BLaER1 treated with 17β-estradiol and CSF1 and Interleukin-3, amounts not matched to agents 10 nM and 100 nM (cell line): Measurements from ENCODE around the gene BACH2.
A peak's percentile ranks its signal among the peaks of the same experiment; 100 is the strongest.

Source experiments
- H3K27ac ChIP-seq, 11 experiments: shearing (Covaris generic); formaldehyde crosslinking; 2 replicates each; pipeline ENCODE4 v1.8.1; 2022
- H3K27me3 ChIP-seq, 11 experiments: shearing (Covaris generic); formaldehyde crosslinking; 2 replicates each; pipeline ENCODE4 v1.8.1; 2022
- H3K36me3 ChIP-seq, 11 experiments: shearing (Covaris generic); formaldehyde crosslinking; 2 replicates each; pipeline ENCODE4 v1.8.1; 2022
- H3K4me1 ChIP-seq, 10 experiments: shearing (Covaris generic); formaldehyde crosslinking; 2 replicates each; pipeline ENCODE4 v1.8.1; 2022
- H3K4me2 ChIP-seq, 11 experiments: shearing (Covaris generic); formaldehyde crosslinking; 2 replicates each; pipeline ENCODE4 v1.8.1; 2022
- H3K4me3 ChIP-seq, 10 experiments: shearing (Covaris generic); formaldehyde crosslinking; 2 replicates each; pipeline ENCODE4 v1.8.1; 2022
- H3K9ac ChIP-seq, 11 experiments: shearing (Covaris generic); formaldehyde crosslinking; 2 replicates each; pipeline ENCODE4 v1.8.1; 2022
- H3K9me3 ChIP-seq, 11 experiments: shearing (Covaris generic); formaldehyde crosslinking; replicated peaks in 1 of 11; 2 replicates each; pipeline ENCODE4 v1.8.1; 2022
- H4K20me1 ChIP-seq, 11 experiments: shearing (Covaris generic); formaldehyde crosslinking; 2 replicates each; pipeline ENCODE4 v1.8.1; 2022
- Cebpa-rat ChIP-seq, 11 experiments: shearing (Covaris generic); IDR thresholded peaks; 2 replicates each; pipeline ENCODE4 v1.8.1; 2022

BACH2 gene

DNA sequence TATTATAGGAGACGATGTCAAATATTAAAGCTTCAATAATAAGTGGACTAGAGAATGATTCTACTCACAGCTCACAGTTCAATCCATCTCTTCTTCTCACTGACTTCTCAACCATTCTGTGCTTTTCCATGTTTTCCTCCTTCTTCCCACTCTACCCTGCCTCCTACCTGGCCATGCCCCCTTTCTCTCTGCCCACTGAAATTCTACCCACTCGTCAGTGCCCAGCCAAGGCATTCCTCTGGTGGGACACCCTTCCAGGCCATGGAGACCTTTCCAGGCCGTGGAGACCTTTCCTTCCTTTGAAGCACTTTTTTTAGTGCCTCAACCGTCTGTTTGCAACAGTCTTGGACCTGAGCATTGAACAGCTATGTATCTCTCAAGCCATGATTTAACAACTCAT lies 18.5 kb downstream of the BACH2 start:
- no peak overlapping the region for H3K9ac ChIP-seq
- no peak overlapping the region for H3K4me3 ChIP-seq
- peaks cover 0 to 33% (median 0%) of the 10 kb centered on the region in 11 experiments; a peak in 2 of 22 replicates for H4K20me1 ChIP-seq
- peaks cover 0 to 21% (median 9%) of the 10 kb centered on the region in 10 experiments; a peak in 15 of 20 replicates for H3K4me1 ChIP-seq
- H3K27ac ChIP-seq: no peak overlapping the region
- H3K4me2 ChIP-seq: no peak overlapping the region
- TF ChIP-seq Cebpa-rat (IDR thresholded peaks at IDR 0.05): no peak
- peaks cover 0 to 4% (median 0%) of the 10 kb centered on the region in 11 experiments; a peak in 5 of 22 replicates for H3K9me3 ChIP-seq
- no peaks in the 10 kb centered on the region for H3K27me3 ChIP-seq
- peaks cover 0 to 20% (median 0%) of the 10 kb centered on the region in 11 experiments; a peak in 7 of 22 replicates for H3K36me3 ChIP-seq

DNA sequence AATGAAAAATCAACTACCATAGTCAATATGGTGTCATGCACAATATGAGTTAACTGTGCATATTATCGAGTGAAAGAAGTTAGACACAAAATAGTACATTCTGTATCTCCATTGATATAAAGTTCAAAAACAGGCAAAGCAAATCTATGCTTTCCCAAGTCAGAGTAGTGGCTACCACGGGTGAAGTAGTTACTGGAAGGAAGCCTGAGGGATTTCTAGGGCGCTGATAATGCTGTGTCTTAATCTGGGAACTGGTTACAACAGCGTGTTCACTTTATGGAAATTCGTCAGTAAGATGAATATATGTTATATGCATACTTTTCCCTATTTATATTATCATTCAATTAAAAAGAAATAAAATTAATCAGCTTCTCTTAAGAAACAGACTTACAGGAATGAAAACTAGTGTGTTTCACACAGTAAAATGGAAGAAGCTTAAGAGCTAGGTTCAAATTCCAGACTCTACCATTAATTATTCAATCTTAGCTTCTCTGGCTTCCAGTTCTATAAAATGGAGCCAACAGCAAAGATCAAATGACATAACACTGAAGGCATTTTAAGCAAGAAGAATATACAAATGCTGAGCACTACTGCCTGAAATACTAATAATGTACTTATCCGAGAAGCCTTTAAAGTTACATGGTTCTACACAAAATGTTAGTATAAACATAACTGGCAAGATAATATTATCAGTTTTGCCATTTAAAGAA lies 19.2 kb downstream of the BACH2 start:
- H3K9ac ChIP-seq: no peak overlapping the region
- peaks cover 0 to 24% (median 0%) of the 10 kb centered on the region in 11 experiments; a peak in 8 of 22 replicates for H3K36me3 ChIP-seq
- H4K20me1 ChIP-seq: peaks cover 0 to 38% (median 0%) of the 10 kb centered on the region in 11 experiments; a peak in 2 of 22 replicates
- H3K9me3 ChIP-seq: peaks cover 0 to 9% (median 0%) of the 10 kb centered on the region in 11 experiments; a peak in 5 of 22 replicates
- H3K4me2 ChIP-seq: no peak overlapping the region
- H3K27me3 ChIP-seq: no peaks in the 10 kb centered on the region
- H3K4me1 ChIP-seq: peaks cover 0 to 19% (median 8%) of the 10 kb centered on the region in 10 experiments; a peak in 14 of 20 replicates
- no peak overlapping the region for H3K4me3 ChIP-seq
- H3K27ac ChIP-seq: no peak overlapping the region
- no peak for TF ChIP-seq Cebpa-rat (IDR thresholded peaks at IDR 0.05)

DNA sequence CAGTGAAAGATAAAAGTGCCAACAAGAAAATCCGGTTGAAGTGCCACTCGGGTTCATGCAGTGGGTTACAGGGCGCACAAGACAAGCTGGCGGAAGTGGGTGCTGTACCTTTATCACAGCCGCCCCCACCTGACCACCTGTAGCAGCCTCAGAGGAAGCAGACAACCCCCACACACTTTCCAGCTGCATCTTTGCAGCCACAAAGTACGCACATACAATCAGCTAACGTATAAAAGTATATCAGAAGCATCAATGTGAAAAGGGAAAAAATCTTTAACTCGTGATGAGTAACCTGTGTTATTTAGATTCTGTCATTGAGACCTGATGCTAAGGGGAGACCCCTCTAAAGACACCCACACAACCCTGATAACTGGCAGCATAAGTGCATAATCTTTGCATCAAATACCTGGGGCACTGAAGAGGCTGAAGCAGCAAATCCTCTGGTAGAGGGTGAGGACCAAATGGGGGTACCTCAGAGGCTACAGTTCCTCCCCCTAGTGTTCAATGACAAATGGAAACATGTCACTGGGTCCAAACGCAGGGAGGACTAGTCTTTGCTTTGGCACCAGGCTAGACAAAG lies 22.1 kb downstream of the BACH2 start:
- peaks cover 0 to 44% (median 17%) of the 10 kb centered on the region in 11 experiments; a peak in 11 of 22 replicates for H3K36me3 ChIP-seq
- peaks cover 0 to 28% (median 0%) of the 10 kb centered on the region in 11 experiments; a peak in 2 of 22 replicates for H4K20me1 ChIP-seq
- no peak overlapping the region for H3K4me3 ChIP-seq
- peak overlapping the region in 5 of 11 experiments; percentile 5 to 34 (median 20); a peak in 5 of 22 replicates for H3K4me2 ChIP-seq
- TF ChIP-seq Cebpa-rat (IDR thresholded peaks at IDR 0.05): no peak
- H3K27me3 ChIP-seq: no peaks in the 10 kb centered on the region
- peaks cover 0 to 15% (median 8%) of the 10 kb centered on the region in 10 experiments; a peak in 13 of 20 replicates for H3K4me1 ChIP-seq
- H3K9me3 ChIP-seq: peaks cover 0 to 34% (median 16%) of the 10 kb centered on the region in 11 experiments; a peak in 16 of 22 replicates
- H3K9ac ChIP-seq: no peak overlapping the region
- 0 out of 22 replicates have a peak overlapping the region, but pooled peaks of 1 of the 11 experiments have one; percentile 2 for H3K27ac ChIP-seq

DNA sequence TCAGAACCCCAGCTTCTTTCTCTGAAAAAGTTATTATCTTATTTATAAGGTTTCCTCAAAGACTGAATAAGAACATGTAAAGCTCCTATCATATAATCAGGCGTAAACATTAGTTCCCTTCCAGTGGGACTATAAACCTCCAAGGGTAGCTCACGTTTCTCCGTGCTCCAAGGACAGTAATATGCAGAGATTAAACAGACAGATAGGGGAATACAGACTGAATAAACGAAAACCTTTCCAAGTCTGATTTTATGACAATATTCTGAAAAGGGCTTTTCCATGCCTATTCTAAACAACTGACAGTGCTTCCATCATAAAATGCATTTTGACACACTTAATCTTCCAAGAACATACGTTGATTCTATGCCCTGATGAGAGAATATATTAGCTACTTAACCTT lies 22.8 kb downstream of the BACH2 start:
- Histone ChIP-seq H3K4me1 (peaks cover 0 to 19% (median 8%) of the 10 kb centered on the region in 10 experiments; a peak in 13 of 20 replicates), H3K27me3 (no peaks in the 10 kb centered on the region), H3K9ac (no peak overlapping the region), H3K27ac (no peak overlapping the region), H3K36me3 (peaks cover 0 to 47% (median 17%) of the 10 kb centered on the region in 11 experiments; a peak in 11 of 22 replicates), H3K4me2 (no peak overlapping the region), H4K20me1 (peaks cover 0 to 28% (median 0%) of the 10 kb centered on the region in 11 experiments; a peak in 2 of 22 replicates), H3K9me3 (peaks cover 0 to 34% (median 16%) of the 10 kb centered on the region in 11 experiments; a peak in 16 of 22 replicates), H3K4me3 (no peak overlapping the region)
- no peak for TF ChIP-seq Cebpa-rat (IDR thresholded peaks at IDR 0.05)

DNA sequence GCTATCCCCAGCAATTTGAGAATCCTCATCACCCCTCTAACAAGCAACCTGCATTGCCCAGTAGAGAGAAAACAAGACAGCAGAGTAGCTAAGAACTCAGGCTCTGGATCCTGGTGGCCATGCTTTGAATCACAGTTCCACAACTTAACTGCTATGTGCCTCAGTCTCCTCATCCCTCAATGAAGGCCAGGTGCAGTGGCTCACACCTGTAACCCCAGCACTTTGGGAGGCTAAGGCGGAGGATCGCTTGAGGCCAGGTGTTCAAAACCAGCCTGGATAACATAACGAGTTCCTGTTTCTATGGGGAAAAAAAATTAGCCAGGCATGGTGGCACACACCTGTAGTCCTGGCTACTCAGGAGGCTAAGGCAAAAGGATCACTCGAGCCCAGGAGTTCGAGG lies 23.7 kb downstream of the BACH2 start:
- Histone ChIP-seq H3K27me3 (no peaks in the 10 kb centered on the region), H3K9me3 (peaks cover 0 to 34% (median 16%) of the 10 kb centered on the region in 11 experiments; a peak in 16 of 22 replicates), H3K27ac (no peak overlapping the region), H3K9ac (no peak overlapping the region), H3K4me2 (no peak overlapping the region), H4K20me1 (peaks cover 0 to 28% (median 0%) of the 10 kb centered on the region in 11 experiments; a peak in 2 of 22 replicates), H3K4me3 (no peak overlapping the region), H3K36me3 (peaks cover 0 to 51% (median 17%) of the 10 kb centered on the region in 11 experiments; a peak in 11 of 22 replicates), H3K4me1 (peaks cover 0 to 19% (median 8%) of the 10 kb centered on the region in 10 experiments; a peak in 13 of 20 replicates)
- TF ChIP-seq Cebpa-rat (IDR thresholded peaks at IDR 0.05): no peak

DNA sequence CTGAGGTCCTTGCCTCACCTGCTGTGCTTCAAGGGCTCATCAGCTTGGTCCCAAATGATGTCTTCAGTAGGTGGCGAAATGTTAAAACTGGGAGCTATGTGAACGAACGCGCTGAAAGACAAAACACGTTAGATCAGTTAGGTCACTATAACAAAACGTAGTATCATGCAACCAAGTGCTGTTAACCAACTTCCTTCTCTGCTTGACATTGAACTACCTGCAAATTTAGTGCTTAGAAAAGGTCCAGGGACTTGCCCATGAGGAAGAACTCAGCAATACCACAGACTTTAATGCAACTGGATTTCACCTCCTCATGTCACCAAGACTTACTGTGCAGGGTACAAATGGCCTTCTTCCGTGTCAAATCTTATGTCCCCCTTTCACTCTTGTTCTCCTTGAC lies 24.8 kb downstream of the BACH2 start:
- Histone ChIP-seq H3K36me3 (peaks cover 0 to 58% (median 17%) of the 10 kb centered on the region in 11 experiments; a peak in 11 of 22 replicates), H3K27ac (no peak overlapping the region), H3K4me3 (no peak overlapping the region), H3K27me3 (no peaks in the 10 kb centered on the region), H4K20me1 (peaks cover 0 to 36% (median 0%) of the 10 kb centered on the region in 11 experiments; a peak in 2 of 22 replicates), H3K4me1 (peaks cover 0 to 19% (median 8%) of the 10 kb centered on the region in 10 experiments; a peak in 14 of 20 replicates), H3K9me3 (peaks cover 0 to 34% (median 16%) of the 10 kb centered on the region in 11 experiments; a peak in 16 of 22 replicates), H3K4me2 (no peak overlapping the region), H3K9ac (no peak overlapping the region)
- no peak for TF ChIP-seq Cebpa-rat (IDR thresholded peaks at IDR 0.05)

DNA sequence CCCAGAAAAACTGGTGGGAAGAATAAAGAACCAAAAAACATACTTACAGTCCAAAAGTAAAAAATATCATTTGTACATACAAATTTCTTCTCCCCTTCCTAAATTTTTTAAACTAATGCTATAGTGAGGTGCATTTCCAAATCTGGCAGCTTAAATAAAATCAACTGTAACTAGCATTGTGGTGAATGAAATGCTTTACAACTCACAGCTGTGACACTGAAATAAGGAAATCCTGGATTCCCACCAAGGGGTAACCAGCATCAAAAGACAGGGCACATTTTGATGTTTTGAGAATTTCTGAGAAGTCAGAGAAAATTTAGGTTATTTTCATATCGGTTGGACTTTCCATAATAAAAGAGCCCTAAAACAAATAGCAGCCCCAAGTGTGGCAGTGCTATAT lies 27.3 kb downstream of the BACH2 start:
- peaks cover 0 to 46% (median 0%) of the 10 kb centered on the region in 11 experiments; a peak in 2 of 22 replicates for H4K20me1 ChIP-seq
- TF ChIP-seq Cebpa-rat (IDR thresholded peaks at IDR 0.05): no peak
- H3K9me3 ChIP-seq: peaks cover 0 to 34% (median 16%) of the 10 kb centered on the region in 11 experiments; a peak in 16 of 22 replicates
- H3K4me1 ChIP-seq: peaks cover 0 to 8% (median 1%) of the 10 kb centered on the region in 10 experiments; a peak in 11 of 20 replicates
- H3K36me3 ChIP-seq: peaks cover 0 to 79% (median 17%) of the 10 kb centered on the region in 11 experiments; a peak in 11 of 22 replicates
- H3K4me3 ChIP-seq: no peak overlapping the region
- H3K27ac ChIP-seq: no peak overlapping the region
- no peak overlapping the region for H3K9ac ChIP-seq
- H3K4me2 ChIP-seq: no peak overlapping the region
- no peaks in the 10 kb centered on the region for H3K27me3 ChIP-seq

DNA sequence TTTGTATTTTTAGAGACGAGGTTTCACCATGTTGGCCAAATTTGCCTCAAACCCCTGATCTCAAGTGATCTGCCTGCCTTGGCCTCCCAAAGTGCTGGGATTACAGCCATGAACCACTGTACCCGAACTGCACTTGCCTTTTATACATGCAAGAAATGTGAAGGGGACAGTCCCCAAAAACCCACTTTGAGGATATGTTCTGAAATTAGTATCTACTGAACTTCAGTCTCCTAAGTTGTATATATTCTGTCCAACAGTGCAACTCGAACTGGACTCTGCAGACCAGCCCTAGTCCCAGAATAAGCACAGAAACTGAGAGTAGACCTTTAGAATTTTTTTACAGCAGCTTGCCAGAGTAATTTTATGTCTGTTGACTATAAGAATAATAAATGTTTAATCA lies 28.5 kb downstream of the BACH2 start:
- Histone ChIP-seq H3K27me3 (no peaks in the 10 kb centered on the region), H3K4me1 (peaks cover 0 to 7% (median 0%) of the 10 kb centered on the region in 10 experiments; a peak in 2 of 20 replicates), H3K9me3 (peaks cover 0 to 32% (median 16%) of the 10 kb centered on the region in 11 experiments; a peak in 16 of 22 replicates), H3K9ac (no peak overlapping the region), H3K4me2 (no peak overlapping the region), H3K36me3 (peaks cover 0 to 81% (median 17%) of the 10 kb centered on the region in 11 experiments; a peak in 11 of 22 replicates), H3K27ac (no peak overlapping the region), H4K20me1 (peaks cover 0 to 38% (median 0%) of the 10 kb centered on the region in 11 experiments; a peak in 2 of 22 replicates), H3K4me3 (no peak overlapping the region)
- TF ChIP-seq Cebpa-rat (IDR thresholded peaks at IDR 0.05): no peak
